Hepatocyte (in vitro differentiated cells): Measurements from ENCODE around the gene OR1F1.

Source experiments
- CTCF ChIP-seq: fragments of 200-600 bp; sonication (generic); IDR thresholded peaks from 2 replicates; pipeline ENCODE4 v1.5.1; 2016; ENCODE audit warnings: antibody characterized with exemption, mild to moderate bottlenecking; ENCODE audit not compliant: poor library complexity
- EZH2 ChIP-seq: fragments of 200-600 bp; sonication (generic); IDR thresholded peaks from 2 replicates; pipeline ENCODE4 v1.6.1; 2016; ENCODE audit warnings: antibody characterized with exemption, mild to moderate bottlenecking, borderline replicate concordance
- EZH2phosphoT487 ChIP-seq: fragments of 200-600 bp; sonication (generic); IDR thresholded peaks from one replicate; pipeline ENCODE4 v1.6.1; 2018; ENCODE audit warnings: antibody characterized with exemption, mild to moderate bottlenecking, low read depth, moderate library complexity; ENCODE audit not compliant: unreplicated experiment, severe bottlenecking

- TF ChIP-seq CTCF, result no peak
- no peak for TF ChIP-seq EZH2
- TF ChIP-seq EZH2phosphoT487, result no peak
These were observed 40.8 kb upstream of the OR1F1 start for GRCh38 chr16:3147046-3147756.
